GM12873 (cell line): ENCODE data around the gene ROBO1.

Source experiments
- TF ChIP-seq, protein P1 (sequence below): IDR thresholded peaks from 2 replicates; pipeline ENCODE4 v1.5.1; 2012; ENCODE audit warnings: low read depth, mild to moderate bottlenecking, moderate library complexity, low read length, control low read depth; ENCODE audit not compliant: insufficient read depth; ENCODE audit errors: missing control alignments

The ROBO1 gene

DNA sequence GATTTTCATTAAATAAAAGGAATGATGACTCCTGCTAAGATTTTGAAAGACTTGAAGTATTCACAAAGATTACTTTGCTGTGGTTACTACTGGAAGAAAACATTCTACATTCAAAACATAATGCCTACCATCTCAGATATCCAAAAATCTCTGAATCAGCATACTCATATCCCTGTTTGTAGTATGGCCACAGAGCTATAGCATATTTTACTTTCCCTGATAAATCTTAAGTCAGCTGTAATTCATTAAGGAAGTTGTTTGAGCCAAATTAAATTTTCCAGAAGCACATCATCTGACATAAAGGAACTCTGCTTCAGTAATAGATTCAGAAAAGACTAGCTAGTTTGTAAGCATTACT, 942.0 kb downstream of the ROBO1 start:
- TF ChIP-seq, protein P1, sequence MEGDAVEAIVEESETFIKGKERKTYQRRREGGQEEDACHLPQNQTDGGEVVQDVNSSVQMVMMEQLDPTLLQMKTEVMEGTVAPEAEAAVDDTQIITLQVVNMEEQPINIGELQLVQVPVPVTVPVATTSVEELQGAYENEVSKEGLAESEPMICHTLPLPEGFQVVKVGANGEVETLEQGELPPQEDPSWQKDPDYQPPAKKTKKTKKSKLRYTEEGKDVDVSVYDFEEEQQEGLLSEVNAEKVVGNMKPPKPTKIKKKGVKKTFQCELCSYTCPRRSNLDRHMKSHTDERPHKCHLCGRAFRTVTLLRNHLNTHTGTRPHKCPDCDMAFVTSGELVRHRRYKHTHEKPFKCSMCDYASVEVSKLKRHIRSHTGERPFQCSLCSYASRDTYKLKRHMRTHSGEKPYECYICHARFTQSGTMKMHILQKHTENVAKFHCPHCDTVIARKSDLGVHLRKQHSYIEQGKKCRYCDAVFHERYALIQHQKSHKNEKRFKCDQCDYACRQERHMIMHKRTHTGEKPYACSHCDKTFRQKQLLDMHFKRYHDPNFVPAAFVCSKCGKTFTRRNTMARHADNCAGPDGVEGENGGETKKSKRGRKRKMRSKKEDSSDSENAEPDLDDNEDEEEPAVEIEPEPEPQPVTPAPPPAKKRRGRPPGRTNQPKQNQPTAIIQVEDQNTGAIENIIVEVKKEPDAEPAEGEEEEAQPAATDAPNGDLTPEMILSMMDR, result no peak

DNA sequence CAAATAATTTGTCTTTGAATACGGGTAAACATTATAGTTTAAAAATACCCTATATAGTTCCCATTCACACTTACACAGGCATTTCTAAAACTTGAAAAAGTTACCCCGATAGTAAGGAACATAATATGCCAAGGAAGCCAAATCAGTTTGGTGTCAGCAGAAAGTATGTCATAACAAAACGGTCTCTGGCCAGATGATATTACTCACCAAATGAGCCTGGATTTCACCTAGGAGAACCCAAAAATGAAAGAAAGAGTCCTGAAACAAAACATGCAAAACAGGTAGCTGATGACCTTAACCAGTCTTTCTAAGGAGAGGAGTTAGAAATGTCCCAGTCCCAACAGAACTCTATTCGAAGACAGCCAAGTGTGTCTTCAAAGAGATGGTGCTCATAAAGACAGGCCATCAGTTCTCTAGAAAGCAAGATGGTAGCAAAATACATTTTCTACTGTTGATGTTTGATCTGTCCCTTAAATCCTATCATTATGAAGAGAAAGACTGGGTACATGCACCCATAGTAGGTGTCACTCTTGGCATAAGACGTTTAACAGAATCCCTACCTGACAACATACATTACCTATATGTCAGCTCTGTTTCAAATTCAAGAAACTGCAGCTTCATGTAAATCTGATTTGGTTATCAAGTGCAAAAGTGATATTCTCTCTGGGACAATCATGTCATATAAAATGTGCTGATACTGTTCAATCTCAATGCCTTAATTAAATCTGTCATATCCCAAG, 942.5 kb downstream of the ROBO1 start:
- TF ChIP-seq, protein P1, result no peak

DNA sequence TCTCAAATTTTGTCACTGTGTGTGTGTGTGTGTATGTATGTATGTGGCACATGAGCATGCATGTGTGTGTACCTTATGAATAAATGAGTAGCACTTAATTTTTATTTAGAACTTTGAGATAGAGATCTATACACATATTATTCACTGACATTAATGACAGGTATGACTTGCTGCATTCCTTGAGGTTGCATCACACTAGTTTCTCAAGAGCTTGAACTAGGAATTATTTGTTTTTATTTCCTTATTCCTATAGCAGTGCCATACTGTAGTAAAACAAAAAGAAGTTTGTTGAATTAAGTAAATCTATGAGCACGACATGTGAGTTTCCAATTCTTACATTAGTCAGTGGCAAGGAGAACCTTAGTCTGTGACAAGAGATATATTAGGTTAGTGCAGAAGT, 943.9 kb downstream of the ROBO1 start:
- TF ChIP-seq, protein P1, result no peak

- TF ChIP-seq, protein P1, result no peak
Observed at GRCh38 chr3:78823434-78823833, 944.4 kb downstream of the ROBO1 start.

DNA sequence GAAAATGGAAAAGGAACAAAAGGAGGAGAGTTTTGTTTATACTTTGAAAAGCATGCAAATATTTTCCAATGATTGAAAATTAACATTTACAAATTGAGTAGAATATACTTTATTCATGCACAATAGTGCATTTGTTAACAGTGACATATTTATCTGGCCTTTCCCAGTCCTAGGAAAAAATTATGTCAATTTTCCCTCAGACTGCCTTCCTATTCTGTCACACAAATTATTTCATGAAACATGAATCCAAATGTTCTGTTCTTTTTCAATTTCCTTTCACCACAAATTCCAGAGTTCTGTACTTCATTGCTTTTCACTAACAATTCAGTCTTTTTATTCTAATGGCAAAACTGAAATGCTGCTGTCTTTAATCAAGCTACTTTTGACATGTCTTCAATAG, 945.1 kb downstream of the ROBO1 start:
- TF ChIP-seq, protein P1, result no peak

GRCh38 chr3:78820542-78820941, 947.3 kb downstream of the ROBO1 start:
- TF ChIP-seq, protein P1, result no peak

DNA sequence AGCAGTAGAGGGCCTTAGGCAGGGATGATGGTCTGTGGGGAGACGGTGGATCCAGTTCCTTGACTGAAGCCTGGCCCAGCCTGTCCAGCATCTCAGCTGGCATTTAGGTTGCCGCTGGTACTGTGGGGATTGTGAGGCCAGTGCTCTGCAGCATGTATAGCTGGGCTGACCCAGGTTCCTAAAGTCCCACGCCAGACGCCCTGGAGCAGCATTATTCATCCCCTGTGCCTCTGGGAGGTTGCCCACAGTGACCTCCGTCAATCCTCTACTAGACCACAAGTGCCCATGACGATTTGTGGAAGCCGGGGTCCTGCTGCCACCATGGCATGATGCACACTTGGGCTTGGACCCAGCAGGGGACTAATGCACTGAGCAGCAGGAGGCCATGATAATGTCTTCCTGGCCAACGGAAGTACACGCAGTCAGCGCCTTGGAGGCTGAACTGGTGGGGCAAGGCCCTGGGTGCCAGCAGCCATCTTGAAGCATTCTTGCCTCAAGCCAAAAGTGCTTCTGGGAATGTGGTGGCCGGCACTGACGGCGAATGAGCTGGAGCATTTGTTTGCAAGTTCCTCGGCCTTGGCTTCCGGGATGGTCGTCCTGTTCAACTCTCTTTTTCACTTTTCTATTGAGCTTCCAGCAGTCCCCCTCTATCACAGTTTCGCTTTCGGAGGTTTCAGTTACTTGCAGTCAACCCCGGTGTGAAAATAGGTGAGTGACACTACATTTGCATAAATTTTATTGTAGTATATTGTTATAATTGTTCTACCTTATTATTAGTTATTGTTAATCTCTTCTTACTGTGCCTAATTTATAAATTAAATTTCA, 949.4 kb downstream of the ROBO1 start:
- TF ChIP-seq, protein P1, result no peak
